ENCODE measurements around the gene PRKCSH.
"Not testable (repeated sequence)": the region's sequence is repeated elsewhere in the genome, so short reads cannot be mapped to it uniquely, and the experiment has no call there.

Gene PRKCSH

GRCh38 chr19:11418549-11419506 lies 16.6 kb upstream of the PRKCSH start, which contains the start of gene RGL3:
Gene RGL3 (minus strand): TSS chr19:11419314. CDS start chr19:11419278, 36 bp downstream.
- FAIRE-seq (peak; percentile 66), DNase-seq (ENCODE audit: insufficient read length, low spot score) (no peak)

- FAIRE-seq (no peak), DNase-seq (ENCODE audit: insufficient read length, low spot score) (no peak)
Measured at GRCh38 chr19:11420429-11421370, 14.7 kb upstream of the PRKCSH start.

- FAIRE-seq (no peak), DNase-seq (ENCODE audit: insufficient read length, low spot score) (no peak)
Measured at GRCh38 chr19:11421371-11422098, 13.9 kb upstream of the PRKCSH start.

- FAIRE-seq = no peak
- DNase-seq (ENCODE audit: insufficient read length, low spot score) = no peak
Measured at GRCh38 chr19:11422163-11423065, 13.0 kb upstream of the PRKCSH start.

- no peak for DNase-seq (ENCODE audit: insufficient read length, low spot score)
- no peak for FAIRE-seq
Measured at GRCh38 chr19:11423164-11423790, 12.2 kb upstream of the PRKCSH start.

- FAIRE-seq = no peak
- no peak for DNase-seq (ENCODE audit: insufficient read length, low spot score)
Measured at GRCh38 chr19:11423791-11424181, 11.6 kb upstream of the PRKCSH start.

- DNase-seq (ENCODE audit: insufficient read length, low spot score) (no peak), FAIRE-seq (no peak)
Measured at GRCh38 chr19:11425719-11426457, 9.5 kb upstream of the PRKCSH start.

GRCh38 chr19:11426656-11427055 lies 8.8 kb upstream of the PRKCSH start:
- DNase-seq (ENCODE audit: insufficient read length, low spot score) = no peak
- FAIRE-seq = no peak

GRCh38 chr19:11433526-11433925 lies 1.9 kb upstream of the PRKCSH start:
- not testable (repeated sequence) for DNase-seq (ENCODE audit: insufficient read length, low spot score); FAIRE-seq

GRCh38 chr19:11434703-11435056 lies 755 bp upstream of the PRKCSH start:
- DNase-seq (ENCODE audit: insufficient read length, low spot score) (no peak), FAIRE-seq (no peak)

GRCh38 chr19:11435833-11436313 lies 438 bp downstream of the PRKCSH start:
- FAIRE-seq (no peak), DNase-seq (ENCODE audit: insufficient read length, low spot score) (no peak)

GRCh38 chr19:11437955-11438354 lies 2.5 kb downstream of the PRKCSH start:
- DNase-seq (ENCODE audit: insufficient read length, low spot score) (no peak), FAIRE-seq (no peak)

- no peak for FAIRE-seq
Measured at GRCh38 chr19:11444059-11444458, 8.6 kb downstream of the PRKCSH start.

GRCh38 chr19:11445141-11445540 lies 9.7 kb downstream of the PRKCSH start:
- no peak for FAIRE-seq
- no peak for DNase-seq (ENCODE audit: insufficient read length, low spot score)

More at GRCh38 chr19:11444059-11444458, 8.6 kb downstream of the PRKCSH start:
- DNase-seq (ENCODE audit: insufficient read length, low spot score) = no peak

- FAIRE-seq = no peak
- no peak for DNase-seq (ENCODE audit: insufficient read length, low spot score)
Measured at GRCh38 chr19:11446271-11446651, 10.8 kb downstream of the PRKCSH start.

GRCh38 chr19:11446652-11447301 lies 11.3 kb downstream of the PRKCSH start:
- peak; percentile 63 for DNase-seq (ENCODE audit: insufficient read length, low spot score)
- FAIRE-seq = no peak

- no peak for DNase-seq (ENCODE audit: insufficient read length, low spot score)
- FAIRE-seq = no peak
Measured at GRCh38 chr19:11447347-11448262, 12.2 kb downstream of the PRKCSH start.
